ENCODE measurements around the gene NPAS4. TPM values are rescaled to one million over a fixed set of nuclear protein-coding genes. Genes with fewer than 3 reads are reported as not detected.

Gene NPAS4
- total RNA-seq, 1 experiment from 2014 or later, result not detected

GRCh38 chr11:66473608-66474515 lies 53.0 kb downstream of the NPAS4 start:
- TF ChIP-seq CTCF (IDR thresholded peaks at IDR 0.05; ENCODE audit: unreplicated experiment), result no peak
- peaks cover 27% of the 10 kb centered on the region for H3K36me3 Mint-ChIP-seq (ENCODE audit: insufficient read depth, unreplicated experiment)
- intact Hi-C loops (cut with micrococcal nuclease), result no loop called here
- H3K9me3 Mint-ChIP-seq (ENCODE audit: unreplicated experiment), result no peaks in the 10 kb centered on the region
- H3K4me1 Mint-ChIP-seq (ENCODE audit: insufficient read depth, unreplicated experiment), result peaks cover 13% of the 10 kb centered on the region
- no peak for DNase-seq (ENCODE audit: unreplicated experiment)
- CTCF ChIA-PET, result interaction anchor here (0.6 kb wide), 1 partner anchor 34 kb away, joined by 3 read pairs; no protein-coding TSS in a partner anchor
- H3K27me3 Mint-ChIP-seq (ENCODE audit: insufficient read depth, unreplicated experiment), result no peaks in the 10 kb centered on the region
- BruUV-seq (replicated peaks), result no TSS peak
- no peak overlapping the region for H3K27ac Mint-ChIP-seq (ENCODE audit: low read depth, unreplicated experiment)
- POLR2A ChIA-PET, result interaction anchor here (0.6 kb wide), 3 partner anchors 119 to 1140 kb away, joined by 3 to 5 read pairs (median 3); partner anchors contain the start of gene DPF2
- no peak overlapping the region for H3K4me3 Mint-ChIP-seq (ENCODE audit: unreplicated experiment)

- no peaks in the 10 kb centered on the region for H3K9me3 Mint-ChIP-seq (ENCODE audit: unreplicated experiment)
- CTCF ChIA-PET, result interaction anchor here (0.9 to 1.4 kb wide), 2 partner anchors 66 to 67 kb away, joined by 3 to 4 read pairs; no protein-coding TSS in a partner anchor
- intact Hi-C loops (cut with micrococcal nuclease), result no loop called here
These were observed 54.7 kb downstream of the NPAS4 start for GRCh38 chr11:66475349-66476172.

More at GRCh38 chr11:66475349-66476172, 54.7 kb downstream of the NPAS4 start:
- H3K4me1 Mint-ChIP-seq (ENCODE audit: insufficient read depth, unreplicated experiment), result peaks cover 18% of the 10 kb centered on the region
- no peak overlapping the region for H3K27ac Mint-ChIP-seq (ENCODE audit: low read depth, unreplicated experiment)
- no peaks in the 10 kb centered on the region for H3K27me3 Mint-ChIP-seq (ENCODE audit: insufficient read depth, unreplicated experiment)
- peaks cover 35% of the 10 kb centered on the region for H3K36me3 Mint-ChIP-seq (ENCODE audit: insufficient read depth, unreplicated experiment)
- no peak overlapping the region for H3K4me3 Mint-ChIP-seq (ENCODE audit: unreplicated experiment)
- no peak for DNase-seq (ENCODE audit: unreplicated experiment)
- POLR2A ChIA-PET, result interaction anchor here (0.6 to 1.1 kb wide), 2 partner anchors 8 to 11 kb away, joined by 3 read pairs; no protein-coding TSS in a partner anchor
- BruUV-seq (replicated peaks), result no TSS peak
- TF ChIP-seq CTCF (IDR thresholded peaks at IDR 0.05; ENCODE audit: unreplicated experiment), result no peak

Other genes starting within 250 kb of the NPAS4 start
- gene KLC2, start 163.3 kb upstream of the NPAS4 start, total RNA-seq (2022), result 51.4 and 73.5 TPM in 2 replicates
- gene RAB1B, start 152.4 kb upstream of the NPAS4 start, total RNA-seq (2022), result 73.4 and 87.0 TPM in 2 replicates
- 1.4 and 1.6 TPM in 2 replicates for gene CNIH2, start 142.9 kb upstream of the NPAS4 start, total RNA-seq (2022)
- 143 and 144 TPM in 2 replicates for gene YIF1A, start 131.9 kb upstream of the NPAS4 start, total RNA-seq (2022)
- 0.12 TPM in 1 of 2 replicates, not detected in the other for gene TMEM151A, start 129.1 kb upstream of the NPAS4 start, total RNA-seq (2022)
- gene CD248, start 104.0 kb upstream of the NPAS4 start, total RNA-seq (2022), result not detected in 2 replicates
- gene RIN1, start 84.6 kb upstream of the NPAS4 start, total RNA-seq (2022), result 38.7 and 50.2 TPM in 2 replicates
- gene BRMS1, start 75.9 kb upstream of the NPAS4 start, total RNA-seq (2022), result 53.2 and 55.4 TPM in 2 replicates
- 6.7 and 8.6 TPM in 2 replicates for gene B4GAT1, start 73.4 kb upstream of the NPAS4 start, total RNA-seq (2022)
- 3.6 and 7.0 TPM in 2 replicates for gene SLC29A2, start 49.3 kb upstream of the NPAS4 start, total RNA-seq (2022)
- 65.5 and 69.1 TPM in 2 replicates for gene MRPL11, start 17.8 kb downstream of the NPAS4 start, total RNA-seq (2022)
- gene PELI3, start 45.9 kb downstream of the NPAS4 start, total RNA-seq (2022), result 5.0 and 6.1 TPM in 2 replicates
- gene DPP3, start 59.4 kb downstream of the NPAS4 start, total RNA-seq (2022), result 34.4 and 40.9 TPM in 2 replicates
- 31.7 and 33.9 TPM in 2 replicates for gene BBS1, start 89.6 kb downstream of the NPAS4 start, total RNA-seq (2022)
- gene ZDHHC24, start 125.0 kb downstream of the NPAS4 start, total RNA-seq (2022), result 11.1 and 12.4 TPM in 2 replicates
- not detected in 2 replicates for gene ACTN3, start 125.9 kb downstream of the NPAS4 start, total RNA-seq (2022)
- 8.6 and 11.8 TPM in 2 replicates for gene CTSF, start 147.6 kb downstream of the NPAS4 start, total RNA-seq (2022)
- gene CCDC87, start 172.0 kb downstream of the NPAS4 start, total RNA-seq (2022), result not detected in 2 replicates
- 25.8 and 34.4 TPM in 2 replicates for gene CCS, start 172.2 kb downstream of the NPAS4 start, total RNA-seq (2022)
- gene RBM14, start 195.6 kb downstream of the NPAS4 start, total RNA-seq (2022), result 78.1 and 88.3 TPM in 2 replicates
- 171 and 172 TPM in 2 replicates for gene RBM4, start 217.7 kb downstream of the NPAS4 start, total RNA-seq (2022)

All from MCF 10A (cell line).